Stimulated activated CD8-positive, alpha-beta memory T cell treated with anti-CD3 and anti-CD28 coated beads, Interleukin-4, amount 100 ng/mL, for 1 hour (primary cell): Measurements from ENCODE around the gene UBXN1.
A peak's percentile ranks its signal among the peaks of the same experiment; 100 is the strongest.

Source experiments
- DNase-seq, 2 donors: peaks; one replicate each; pipeline ENCODE4 v3.0.0-alpha.2; 2020; ENCODE audit warnings: low read depth in 2 of 2, low spot score in 1 of 2

UBXN1 gene

DNA sequence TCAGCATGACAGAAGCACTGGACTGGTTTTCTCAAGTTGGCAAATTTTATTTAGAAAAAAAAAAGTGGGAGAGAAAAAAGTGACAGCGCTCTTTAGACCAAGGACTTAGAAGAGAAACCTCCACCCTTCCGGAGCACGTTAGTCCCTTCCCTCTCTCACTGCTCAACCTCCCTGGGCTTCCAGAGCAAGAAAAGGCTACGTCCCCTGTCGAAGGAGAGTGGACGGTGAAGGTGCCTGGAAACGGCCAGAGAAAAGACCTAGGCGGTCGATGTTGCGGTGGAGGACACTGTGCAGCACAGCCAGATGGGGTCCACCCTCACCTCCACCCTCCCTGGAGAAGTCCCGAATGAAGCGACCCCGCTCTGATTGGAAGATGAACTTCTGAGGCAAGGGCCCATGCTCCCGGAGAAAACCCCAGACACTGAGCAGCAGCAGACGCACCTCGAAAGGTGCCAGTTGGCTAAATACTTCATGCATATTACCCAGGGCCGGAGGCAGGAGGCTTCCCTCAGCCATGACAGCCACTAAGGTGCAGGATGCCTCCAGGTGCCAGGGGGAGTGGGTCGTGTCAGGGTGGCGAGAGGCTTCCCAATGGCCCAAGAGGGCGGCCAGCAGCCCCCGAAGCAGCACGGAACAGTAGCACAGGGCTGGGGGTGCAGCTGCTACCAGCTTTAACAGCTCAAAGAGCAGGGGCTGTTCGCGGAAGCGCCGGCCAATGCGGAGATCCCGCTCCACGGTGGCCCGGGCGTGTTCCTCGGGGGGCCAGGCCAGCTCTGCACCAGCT lies 31.9 kb downstream of the UBXN1 start:
- DNase-seq = no peak

DNA sequence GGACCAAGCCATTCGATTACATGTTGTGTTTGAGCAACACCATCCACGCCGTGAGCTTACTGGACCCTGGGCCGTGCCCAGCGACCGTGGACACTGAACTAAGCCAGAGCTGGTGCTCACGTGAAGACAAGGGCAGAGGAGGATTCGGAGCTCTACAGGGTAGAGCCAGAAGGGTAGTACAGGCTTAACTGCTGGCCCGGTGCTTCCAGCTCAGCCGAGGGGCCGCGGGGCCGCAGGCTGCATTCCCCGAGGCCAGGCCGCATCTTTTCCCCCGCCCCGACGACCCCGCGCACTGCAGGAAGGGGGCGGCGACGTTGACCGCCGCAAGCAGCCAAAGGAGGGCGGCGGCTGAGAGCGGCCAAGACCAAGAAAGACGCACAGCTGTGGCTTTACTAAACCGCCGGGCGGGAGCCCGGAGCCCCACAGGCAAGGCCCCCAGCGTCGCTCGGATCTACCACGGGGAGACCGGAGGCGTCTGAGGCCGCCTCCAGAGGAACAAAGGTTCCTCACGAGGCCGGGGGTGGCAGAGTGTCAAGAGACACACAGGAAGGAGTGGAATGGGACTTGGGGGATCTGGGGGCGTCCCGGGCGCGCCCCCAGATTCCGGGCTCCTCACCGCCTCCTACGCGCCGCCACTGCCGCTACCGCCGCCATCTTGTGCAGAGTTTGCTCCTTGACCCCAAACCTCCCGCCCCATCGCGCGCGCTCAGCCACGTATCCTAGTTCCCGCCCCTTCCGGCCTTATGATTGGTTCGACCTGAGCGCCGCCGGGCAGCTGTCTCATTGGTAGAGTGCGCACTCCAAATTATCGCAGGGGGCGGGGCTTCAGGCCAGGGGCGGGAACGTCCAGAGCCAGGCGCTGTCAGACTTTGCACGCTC lies 32.7 kb downstream of the UBXN1 start, which contains the start of gene GANAB:
TSS of gene GANAB (minus strand) at position 668 of the 879 bp plus-strand sequence. CDS start at position 654, 14 bp downstream.
- DNase-seq = peak; percentile 99

DNA sequence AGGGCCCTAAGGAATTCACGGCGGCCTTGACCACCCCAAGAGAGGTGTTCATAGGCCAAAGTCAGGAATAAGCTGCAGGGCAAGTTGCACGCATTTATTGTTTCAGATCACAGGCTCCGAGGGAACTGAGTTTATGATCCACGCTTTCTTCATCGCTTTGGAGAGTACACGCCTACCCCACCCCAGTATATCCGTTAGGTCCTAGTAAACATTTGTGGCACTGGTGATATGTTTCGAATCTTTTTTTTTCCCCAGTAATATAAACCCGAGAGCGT lies 33.3 kb downstream of the UBXN1 start:
- no peak for DNase-seq

GRCh38 chr11:62644220-62644619 lies 34.7 kb downstream of the UBXN1 start:
- no peak for DNase-seq

GRCh38 chr11:62632492-62632891 lies 46.4 kb downstream of the UBXN1 start:
- no peak for DNase-seq

- DNase-seq = no peak
Measured at GRCh38 chr11:62627713-62628112, 51.2 kb downstream of the UBXN1 start.
